ENCODE measurements around the gene GRK5.
"Not testable (repeated sequence)": the region's sequence is repeated elsewhere in the genome, so short reads cannot be mapped to it uniquely, and the experiment has no call there.

The GRK5 gene

GRCh38 chr10:119174109-119174508 lies 33.3 kb upstream of the GRK5 start:
- no peak for TF ChIP-seq POLR2AphosphoS5 (IDR thresholded peaks at IDR 0.05; ENCODE audit: low read depth, low read length)
- no peak for TF ChIP-seq POU2F2 (IDR thresholded peaks at IDR 0.05; ENCODE audit: low read depth, low read length)
- TF ChIP-seq POLR2A (IDR thresholded peaks at IDR 0.05; ENCODE audit: low read depth, low read length): no peak
- TF ChIP-seq PAX5 (IDR thresholded peaks at IDR 0.05; ENCODE audit: insufficient read depth, low read length, severe bottlenecking): no peak
- TF ChIP-seq SPI1 (IDR thresholded peaks at IDR 0.05; ENCODE audit: low read depth, low read length): no peak
- no peak for TF ChIP-seq TAF1 (IDR thresholded peaks at IDR 0.05; ENCODE audit: low read depth, low read length)
- DNase-seq (ENCODE audit: insufficient read length, low spot score) (no peak), FAIRE-seq (no peak)

- DNase-seq (ENCODE audit: insufficient read length, low spot score) (no peak), FAIRE-seq (no peak)
- no peak for TF ChIP-seq TAF1 (IDR thresholded peaks at IDR 0.05; ENCODE audit: low read depth, low read length)
- no peak for TF ChIP-seq POU2F2 (IDR thresholded peaks at IDR 0.05; ENCODE audit: low read depth, low read length)
- TF ChIP-seq PAX5 (IDR thresholded peaks at IDR 0.05; ENCODE audit: insufficient read depth, low read length, severe bottlenecking): no peak
- TF ChIP-seq SPI1 (IDR thresholded peaks at IDR 0.05; ENCODE audit: low read depth, low read length): no peak
- TF ChIP-seq POLR2A (IDR thresholded peaks at IDR 0.05; ENCODE audit: low read depth, low read length): no peak
- no peak for TF ChIP-seq POLR2AphosphoS5 (IDR thresholded peaks at IDR 0.05; ENCODE audit: low read depth, low read length)
These were observed 31.2 kb upstream of the GRK5 start for GRCh38 chr10:119176166-119176565.

GRCh38 chr10:119177708-119178371 lies 29.5 kb upstream of the GRK5 start:
- DNase-seq (ENCODE audit: insufficient read length, low spot score): no peak
- no peak for TF ChIP-seq POLR2A (IDR thresholded peaks at IDR 0.05; ENCODE audit: low read depth, low read length)
- TF ChIP-seq POU2F2 (IDR thresholded peaks at IDR 0.05; ENCODE audit: low read depth, low read length): no peak
- no peak for TF ChIP-seq POLR2AphosphoS5 (IDR thresholded peaks at IDR 0.05; ENCODE audit: low read depth, low read length)
- TF ChIP-seq SPI1 (IDR thresholded peaks at IDR 0.05; ENCODE audit: low read depth, low read length): no peak
- no peak for TF ChIP-seq PAX5 (IDR thresholded peaks at IDR 0.05; ENCODE audit: insufficient read depth, low read length, severe bottlenecking)
- TF ChIP-seq TAF1 (IDR thresholded peaks at IDR 0.05; ENCODE audit: low read depth, low read length): no peak
- no peak for FAIRE-seq

GRCh38 chr10:119178372-119179119 lies 28.8 kb upstream of the GRK5 start, which contains the start of gene PRDX3:
PRDX3 (minus strand) TSS chr10:119178812; CDS start chr10:119178790, 22 bp downstream.
- DNase-seq (ENCODE audit: insufficient read length, low spot score) (peak; percentile 79), FAIRE-seq (peak; percentile 78)
- peak; percentile 96 for TF ChIP-seq TAF1 (IDR thresholded peaks at IDR 0.05; ENCODE audit: low read depth, low read length)
- no peak for TF ChIP-seq PAX5 (IDR thresholded peaks at IDR 0.05; ENCODE audit: insufficient read depth, low read length, severe bottlenecking)
- peak; percentile 91 for TF ChIP-seq POLR2A (IDR thresholded peaks at IDR 0.05; ENCODE audit: low read depth, low read length)
- TF ChIP-seq POU2F2 (IDR thresholded peaks at IDR 0.05; ENCODE audit: low read depth, low read length): no peak
- peak; percentile 93 for TF ChIP-seq POLR2AphosphoS5 (IDR thresholded peaks at IDR 0.05; ENCODE audit: low read depth, low read length)

GRCh38 chr10:119180850-119181400 lies 26.4 kb upstream of the GRK5 start:
- FAIRE-seq; DNase-seq (ENCODE audit: insufficient read length, low spot score): not testable (repeated sequence)

- DNase-seq (ENCODE audit: insufficient read length, low spot score) (no peak), FAIRE-seq (no peak)
- TF ChIP-seq SPI1 (IDR thresholded peaks at IDR 0.05; ENCODE audit: low read depth, low read length): no peak
These were observed 23.5 kb upstream of the GRK5 start for GRCh38 chr10:119183664-119184412.

- no peak for TF ChIP-seq PAX5 (IDR thresholded peaks at IDR 0.05; ENCODE audit: insufficient read depth, low read length, severe bottlenecking)
- no peak for TF ChIP-seq SPI1 (IDR thresholded peaks at IDR 0.05; ENCODE audit: low read depth, low read length)
- no peak for TF ChIP-seq POLR2AphosphoS5 (IDR thresholded peaks at IDR 0.05; ENCODE audit: low read depth, low read length)
- TF ChIP-seq POU2F2 (IDR thresholded peaks at IDR 0.05; ENCODE audit: low read depth, low read length): no peak
- TF ChIP-seq POLR2A (IDR thresholded peaks at IDR 0.05; ENCODE audit: low read depth, low read length): no peak
- TF ChIP-seq TAF1 (IDR thresholded peaks at IDR 0.05; ENCODE audit: low read depth, low read length): no peak
- DNase-seq (ENCODE audit: insufficient read length, low spot score): no peak
- peak; percentile 67 for FAIRE-seq
These were observed 17.5 kb upstream of the GRK5 start for GRCh38 chr10:119189811-119190282.

- FAIRE-seq (peak; percentile 5), DNase-seq (ENCODE audit: insufficient read length, low spot score) (no peak)
These were observed 17.0 kb upstream of the GRK5 start for GRCh38 chr10:119190353-119190752.

More at GRCh38 chr10:119190353-119190752, 17.0 kb upstream of the GRK5 start:
- no peak for TF ChIP-seq PAX5 (IDR thresholded peaks at IDR 0.05; ENCODE audit: insufficient read depth, low read length, severe bottlenecking)
- TF ChIP-seq SPI1 (IDR thresholded peaks at IDR 0.05; ENCODE audit: low read depth, low read length): no peak
- TF ChIP-seq POLR2AphosphoS5 (IDR thresholded peaks at IDR 0.05; ENCODE audit: low read depth, low read length): no peak
- TF ChIP-seq TAF1 (IDR thresholded peaks at IDR 0.05; ENCODE audit: low read depth, low read length): no peak
- TF ChIP-seq POLR2A (IDR thresholded peaks at IDR 0.05; ENCODE audit: low read depth, low read length): no peak
- no peak for TF ChIP-seq POU2F2 (IDR thresholded peaks at IDR 0.05; ENCODE audit: low read depth, low read length)
